HG02610 (cell line): ENCODE results near the gene ZRANB1.

Experiments
- ATAC-seq: cut with Tn5 transposase; IDR thresholded peaks from one replicate; pipeline ENCODE4 v1.9.1; 2021; ENCODE audit warnings: mild to moderate bottlenecking, moderate library complexity; ENCODE audit not compliant: unreplicated experiment

Gene ZRANB1

GRCh38 chr10:125004571-125005311 is 62.8 kb downstream of the ZRANB1 start:
- no peak for ATAC-seq

GRCh38 chr10:125005312-125006187 is 63.6 kb downstream of the ZRANB1 start:
- ATAC-seq = no peak

- no peak for ATAC-seq
These were observed 64.3 kb downstream of the ZRANB1 start for GRCh38 chr10:125006188-125006680.

- ATAC-seq = no peak
These were observed 65.1 kb downstream of the ZRANB1 start for GRCh38 chr10:125006921-125007426.

- ATAC-seq = no peak
These were observed 65.5 kb downstream of the ZRANB1 start for GRCh38 chr10:125007436-125007835.

GRCh38 chr10:125008689-125009638 is 67.0 kb downstream of the ZRANB1 start:
- no peak for ATAC-seq

- no peak for ATAC-seq
These were observed 67.8 kb downstream of the ZRANB1 start for GRCh38 chr10:125009661-125010161.

- ATAC-seq = no peak
These were observed 68.4 kb downstream of the ZRANB1 start for GRCh38 chr10:125010362-125010761.

GRCh38 chr10:125011171-125011925 is 69.4 kb downstream of the ZRANB1 start:
- ATAC-seq = no peak

GRCh38 chr10:125011926-125012705 is 70.2 kb downstream of the ZRANB1 start:
- ATAC-seq = no peak

GRCh38 chr10:125012851-125013528 is 71.1 kb downstream of the ZRANB1 start:
- no peak for ATAC-seq

GRCh38 chr10:125013529-125013872 is 71.6 kb downstream of the ZRANB1 start:
- no peak for ATAC-seq

- ATAC-seq = no peak
These were observed 72.3 kb downstream of the ZRANB1 start for GRCh38 chr10:125014086-125014830.

- ATAC-seq = no peak
These were observed 73.0 kb downstream of the ZRANB1 start for GRCh38 chr10:125014836-125015355.

- no peak for ATAC-seq
These were observed 73.5 kb downstream of the ZRANB1 start for GRCh38 chr10:125015356-125015944.

GRCh38 chr10:125016123-125016522 is 74.2 kb downstream of the ZRANB1 start:
- ATAC-seq = no peak

GRCh38 chr10:125016611-125017202 is 74.8 kb downstream of the ZRANB1 start:
- no peak for ATAC-seq
